ENCODE measurements around the gene PRKCB. TPM values are rescaled to one million over a fixed set of nuclear protein-coding genes. Genes with fewer than 3 reads are reported as not detected.

The PRKCB gene
- total RNA-seq, 1 donor from 2014 or later: 0.69 TPM

- H3K27ac Mint-ChIP-seq (ENCODE audit: unreplicated experiment): no peak overlapping the region
- TF ChIP-seq CTCF (IDR thresholded peaks at IDR 0.05; ENCODE audit: partially characterized antibody, unreplicated experiment): no peak
- peaks cover 7% of the 10 kb centered on the region for H3K27me3 Mint-ChIP-seq (ENCODE audit: unreplicated experiment)
- DNase-seq: no peak
- H3K4me3 Mint-ChIP-seq (ENCODE audit: unreplicated experiment): no peak overlapping the region
- no peaks in the 10 kb centered on the region for H3K36me3 Mint-ChIP-seq (ENCODE audit: unreplicated experiment)
- H3K9me3 Mint-ChIP-seq (ENCODE audit: unreplicated experiment): no peaks in the 10 kb centered on the region
- H3K4me1 Mint-ChIP-seq (ENCODE audit: low read depth, unreplicated experiment): peaks cover 1% of the 10 kb centered on the region
Observed at GRCh38 chr16:23862556-23862955, 26.8 kb downstream of the PRKCB start.

- Mint-ChIP-seq H3K27me3 (ENCODE audit: unreplicated experiment) (peaks cover 7% of the 10 kb centered on the region), H3K9me3 (ENCODE audit: unreplicated experiment) (no peaks in the 10 kb centered on the region), H3K36me3 (ENCODE audit: unreplicated experiment) (no peaks in the 10 kb centered on the region), H3K4me3 (ENCODE audit: unreplicated experiment) (no peak overlapping the region), H3K4me1 (ENCODE audit: low read depth, unreplicated experiment) (peaks cover 1% of the 10 kb centered on the region), H3K27ac (ENCODE audit: unreplicated experiment) (no peak overlapping the region)
- TF ChIP-seq CTCF (IDR thresholded peaks at IDR 0.05; ENCODE audit: partially characterized antibody, unreplicated experiment): no peak
- no peak for DNase-seq
Observed at GRCh38 chr16:23863511-23864422, 28.0 kb downstream of the PRKCB start.

GRCh38 chr16:23865853-23866252 is 30.1 kb downstream of the PRKCB start:
- Mint-ChIP-seq H3K27me3 (ENCODE audit: unreplicated experiment) (peaks cover 3% of the 10 kb centered on the region), H3K4me3 (ENCODE audit: unreplicated experiment) (no peak overlapping the region), H3K27ac (ENCODE audit: unreplicated experiment) (no peak overlapping the region), H3K36me3 (ENCODE audit: unreplicated experiment) (no peaks in the 10 kb centered on the region), H3K4me1 (ENCODE audit: low read depth, unreplicated experiment) (peaks cover 1% of the 10 kb centered on the region), H3K9me3 (ENCODE audit: unreplicated experiment) (no peaks in the 10 kb centered on the region)
- no peak for DNase-seq
- TF ChIP-seq CTCF (IDR thresholded peaks at IDR 0.05; ENCODE audit: partially characterized antibody, unreplicated experiment): no peak

GRCh38 chr16:23866621-23867020 is 30.8 kb downstream of the PRKCB start:
- DNase-seq: no peak
- Mint-ChIP-seq H3K9me3 (ENCODE audit: unreplicated experiment) (no peaks in the 10 kb centered on the region), H3K27me3 (ENCODE audit: unreplicated experiment) (peaks cover 3% of the 10 kb centered on the region), H3K36me3 (ENCODE audit: unreplicated experiment) (no peaks in the 10 kb centered on the region), H3K27ac (ENCODE audit: unreplicated experiment) (no peak overlapping the region), H3K4me1 (ENCODE audit: low read depth, unreplicated experiment) (peaks cover 1% of the 10 kb centered on the region), H3K4me3 (ENCODE audit: unreplicated experiment) (no peak overlapping the region)
- TF ChIP-seq CTCF (IDR thresholded peaks at IDR 0.05; ENCODE audit: partially characterized antibody, unreplicated experiment): no peak

GRCh38 chr16:23867566-23867965 is 31.8 kb downstream of the PRKCB start:
- Mint-ChIP-seq H3K27me3 (ENCODE audit: unreplicated experiment) (peaks cover 3% of the 10 kb centered on the region), H3K9me3 (ENCODE audit: unreplicated experiment) (no peaks in the 10 kb centered on the region), H3K36me3 (ENCODE audit: unreplicated experiment) (no peaks in the 10 kb centered on the region), H3K4me3 (ENCODE audit: unreplicated experiment) (no peak overlapping the region), H3K4me1 (ENCODE audit: low read depth, unreplicated experiment) (peaks cover 1% of the 10 kb centered on the region), H3K27ac (ENCODE audit: unreplicated experiment) (no peak overlapping the region)
- no peak for TF ChIP-seq CTCF (IDR thresholded peaks at IDR 0.05; ENCODE audit: partially characterized antibody, unreplicated experiment)
- DNase-seq: no peak
